ENCODE results near the gene SUMO3.

Gene SUMO3

GRCh38 chr21:44817914-44818639, at the start of gene SUMO3:
Gene SUMO3 (minus strand): TSS chr21:44818062. CDS start chr21:44817968, 94 bp downstream.
- DNase-seq = peak; percentile 78 to 93 (median 84)

GRCh38 chr21:44867464-44867863, 49.6 kb upstream of the SUMO3 start:
- DNase-seq = no peak

- no peak for DNase-seq
These were observed 48.9 kb upstream of the SUMO3 start for GRCh38 chr21:44866780-44867179.

GRCh38 chr21:44865561-44866280, 47.9 kb upstream of the SUMO3 start:
- peak in 2 of 6 experiments; percentile 20 to 28 for DNase-seq

GRCh38 chr21:44862869-44863685, 45.2 kb upstream of the SUMO3 start:
- DNase-seq = no peak

GRCh38 chr21:44858791-44859190, 40.9 kb upstream of the SUMO3 start:
- DNase-seq = no peak

GRCh38 chr21:44858291-44858690, 40.4 kb upstream of the SUMO3 start:
- DNase-seq = no peak

GRCh38 chr21:44857127-44857892, 39.4 kb upstream of the SUMO3 start:
- DNase-seq = no peak

GRCh38 chr21:44856131-44856530, 38.3 kb upstream of the SUMO3 start:
- DNase-seq = no peak

- DNase-seq = no peak
These were observed 37.7 kb upstream of the SUMO3 start for GRCh38 chr21:44855572-44855971.

GRCh38 chr21:44854664-44855446, 37.0 kb upstream of the SUMO3 start:
- peak in 5 of 6 experiments; percentile 14 to 40 (median 20) for DNase-seq

- peak in 2 of 6 experiments; percentile 29 to 40 for DNase-seq
These were observed 36.5 kb upstream of the SUMO3 start for GRCh38 chr21:44854391-44854663.

- DNase-seq = no peak
These were observed 35.9 kb upstream of the SUMO3 start for GRCh38 chr21:44853601-44854390.

- DNase-seq = peak in 1 of 6 experiments; percentile 39
These were observed 33.2 kb upstream of the SUMO3 start for GRCh38 chr21:44850905-44851657.

GRCh38 chr21:44850208-44850800, 32.4 kb upstream of the SUMO3 start:
- DNase-seq = no peak

- DNase-seq = no peak
These were observed 31.8 kb upstream of the SUMO3 start for GRCh38 chr21:44849616-44850130.

GRCh38 chr21:44848821-44849521, 31.1 kb upstream of the SUMO3 start:
- no peak for DNase-seq

GRCh38 chr21:44847261-44848056, 29.6 kb upstream of the SUMO3 start:
- no peak for DNase-seq

All from stimulated activated naive CD4-positive, alpha-beta T cell (primary cell).